ENCODE data around the gene EXOC6.
"Not testable (repeated sequence)": the region's sequence is repeated elsewhere in the genome, so short reads cannot be mapped to it uniquely, and the experiment has no call there.

Gene EXOC6

DNA sequence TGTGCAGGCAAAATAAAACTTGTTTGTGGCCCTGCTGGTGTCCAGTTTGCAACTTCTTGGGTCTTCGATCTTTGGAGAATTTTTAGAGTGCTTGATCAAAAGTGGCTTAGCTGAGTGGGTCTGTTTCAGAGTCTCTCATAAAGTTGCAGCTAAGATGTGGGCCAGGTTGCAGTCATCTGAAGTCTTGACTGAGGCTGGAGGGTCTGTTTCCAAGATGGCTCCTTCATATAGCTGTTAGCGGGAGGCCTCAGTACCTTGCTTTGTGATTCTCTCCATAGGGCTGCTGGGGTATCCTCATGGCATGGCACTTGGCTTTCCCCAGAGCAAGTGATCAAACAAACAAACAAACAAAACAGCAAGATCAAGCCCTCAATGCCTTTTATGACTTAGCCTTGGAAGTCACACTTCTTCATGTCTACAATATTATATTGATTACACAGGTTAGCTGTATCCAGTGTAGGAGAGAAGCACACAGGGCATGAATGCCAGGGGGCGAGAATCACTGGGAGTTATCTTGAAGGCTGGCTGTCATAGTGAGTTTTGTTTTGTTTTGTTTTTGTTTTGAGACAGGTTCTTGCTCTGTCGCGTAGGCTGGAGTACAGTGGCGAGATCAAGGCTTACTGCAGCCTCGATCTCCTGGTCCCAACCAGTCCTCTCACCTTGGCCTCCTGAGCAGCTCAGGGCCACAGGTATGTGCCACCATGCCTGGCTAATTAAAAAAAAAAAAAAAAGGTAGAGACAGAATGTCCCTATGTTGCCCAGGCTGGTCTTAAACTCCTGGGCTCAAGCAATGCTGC lies 235.6 kb downstream of the EXOC6 start:
- DNase-seq, result no peak

GRCh38 chr10:93085272-93085859 lies 237.0 kb downstream of the EXOC6 start:
- DNase-seq, result no peak

- DNase-seq, result no peak
Observed at GRCh38 chr10:93086289-93086688, 238.0 kb downstream of the EXOC6 start.

DNA sequence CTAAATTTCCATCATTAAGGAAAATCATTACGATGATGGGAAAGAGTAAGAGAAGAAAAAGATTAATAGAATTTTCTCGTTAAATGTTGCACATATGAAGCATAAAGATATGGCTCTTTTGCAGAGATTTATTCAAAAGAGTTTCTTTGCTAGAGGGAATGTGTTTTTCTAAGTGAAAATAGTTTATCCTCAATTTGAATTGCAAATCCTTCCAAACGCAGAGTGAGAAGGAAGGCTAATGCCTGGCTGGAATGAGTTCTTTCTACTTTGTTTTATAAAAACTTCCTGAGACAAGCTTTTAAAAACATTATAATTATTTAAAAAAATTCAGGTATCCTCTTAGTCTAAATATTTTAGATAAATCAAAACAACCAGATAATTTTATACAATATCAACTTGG lies 239.5 kb downstream of the EXOC6 start:
- DNase-seq, result no peak

- DNase-seq, result no peak
Observed at GRCh38 chr10:93088466-93088865, 240.1 kb downstream of the EXOC6 start.

DNA sequence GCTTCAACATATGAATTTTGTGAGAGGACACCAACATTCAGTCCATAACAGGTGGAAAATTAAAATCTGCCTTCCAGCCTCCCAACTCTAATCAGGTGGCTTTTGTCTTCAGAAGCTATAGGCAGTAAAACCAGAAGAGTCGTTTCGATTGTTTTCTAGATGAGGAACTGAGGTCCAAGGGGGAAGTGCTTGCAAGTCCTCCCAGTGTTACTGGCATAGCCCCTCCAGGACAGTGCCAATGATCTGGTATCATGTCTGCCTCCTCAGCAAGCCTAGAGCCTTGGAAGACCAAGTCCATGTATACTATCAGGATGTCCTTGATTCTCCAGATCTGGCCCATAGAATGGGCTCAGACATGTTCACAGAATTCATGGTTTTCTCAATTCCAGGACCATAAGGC lies 242.3 kb downstream of the EXOC6 start:
- no peak for DNase-seq

GRCh38 chr10:93091960-93092359 lies 243.6 kb downstream of the EXOC6 start:
- no peak for DNase-seq

DNA sequence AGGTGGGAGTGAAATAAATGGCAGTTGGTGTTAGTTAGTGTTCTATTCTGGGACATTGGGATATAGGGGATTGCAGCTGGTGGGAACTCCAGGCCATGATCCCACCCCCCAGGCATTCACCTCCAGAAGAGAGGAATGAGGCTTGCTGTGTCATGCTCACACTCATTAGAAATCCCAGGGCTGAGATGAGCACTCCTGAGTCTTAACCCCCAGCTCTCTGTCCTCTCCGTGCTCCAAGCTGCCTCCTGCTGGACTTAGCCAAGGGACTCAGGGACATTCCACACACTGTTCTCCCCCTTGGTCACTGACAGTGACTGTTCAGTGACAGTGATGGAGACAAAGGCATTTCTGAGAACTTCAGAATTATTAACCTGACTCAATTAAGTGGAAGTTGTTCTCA lies 246.9 kb downstream of the EXOC6 start:
- DNase-seq, result no peak

DNA sequence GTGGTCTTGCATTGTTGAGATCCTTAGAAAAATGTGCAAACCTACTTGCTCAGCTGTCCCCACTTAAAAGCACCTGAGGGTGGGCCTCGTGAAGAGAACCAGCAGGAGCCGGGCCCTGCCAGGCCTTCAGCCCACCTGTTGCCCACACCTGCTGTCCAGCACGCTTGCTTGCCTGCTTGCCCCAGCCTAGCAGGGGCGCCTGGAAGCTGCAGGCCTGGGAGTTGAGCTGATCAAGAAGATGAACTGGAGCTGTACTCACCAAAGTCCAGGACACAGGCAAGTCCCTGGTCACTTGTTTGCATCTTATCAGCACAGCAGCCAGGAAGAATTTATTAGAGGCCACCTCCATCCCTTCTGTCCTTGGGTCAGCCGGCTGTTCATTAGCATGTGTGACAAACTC lies 248.6 kb downstream of the EXOC6 start:
- no peak for DNase-seq

- DNase-seq, result no peak
Observed at GRCh38 chr10:93097386-93097785, 249.1 kb downstream of the EXOC6 start.

GRCh38 chr10:93098816-93099215 lies 250.5 kb downstream of the EXOC6 start:
- no peak for DNase-seq

DNA sequence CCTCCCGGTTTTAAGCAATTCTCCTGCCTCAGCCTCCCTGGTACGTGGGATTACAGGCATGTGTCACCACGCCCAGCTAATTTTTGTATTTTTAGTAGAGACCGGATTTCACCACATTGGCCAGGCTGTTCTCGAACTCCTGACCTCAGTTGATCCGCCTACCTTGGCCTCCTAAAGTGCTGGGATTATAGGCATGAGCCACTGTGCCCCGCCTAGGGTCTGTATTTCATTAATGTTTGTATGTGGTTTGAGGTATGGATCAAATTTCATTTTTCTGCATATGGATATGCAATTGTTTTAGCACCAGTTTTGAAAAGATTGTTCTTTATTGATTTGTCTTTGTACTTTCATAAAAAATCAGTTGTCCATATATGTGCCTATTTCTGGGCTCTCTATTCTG lies 251.3 kb downstream of the EXOC6 start:
- DNase-seq, result peak; percentile 4

GRCh38 chr10:93101148-93101547 lies 252.8 kb downstream of the EXOC6 start:
- not testable (repeated sequence) for DNase-seq

DNA sequence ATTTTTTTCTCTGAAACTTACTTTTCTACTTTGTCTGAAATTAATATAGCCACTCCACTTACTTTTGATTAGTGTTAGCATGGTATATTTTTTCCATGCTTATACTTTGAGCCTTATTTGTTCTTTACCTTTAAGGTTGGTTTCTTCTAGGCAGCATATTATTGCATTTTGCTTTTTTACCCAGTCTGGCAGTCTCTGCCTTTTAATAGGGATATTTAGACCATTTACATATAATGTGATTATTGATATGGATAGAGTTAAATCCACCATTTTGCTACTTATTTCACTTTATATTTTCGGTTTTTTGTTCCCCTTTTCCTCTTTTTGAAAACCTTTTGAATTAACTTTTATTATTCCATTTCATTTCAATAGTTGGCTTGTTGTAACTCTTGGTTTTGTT lies 255.6 kb downstream of the EXOC6 start:
- DNase-seq, result no peak

- no peak for DNase-seq
Observed at GRCh38 chr10:93106631-93107072, 258.3 kb downstream of the EXOC6 start.

All from NCI-H2171 treated with DMSO at 0.1 percent for 48 hours (cell line).